ENCODE results near the gene SLC4A9. TPM values are rescaled to one million over a fixed set of nuclear protein-coding genes. Genes with fewer than 3 reads are reported as not detected.
"Not testable (repeated sequence)": the region's sequence is repeated elsewhere in the genome, so short reads cannot be mapped to it uniquely, and the experiment has no call there.

The SLC4A9 gene
- total RNA-seq, 2 experiments from 2014 or later: 0.36 TPM; not detected in 1

DNA sequence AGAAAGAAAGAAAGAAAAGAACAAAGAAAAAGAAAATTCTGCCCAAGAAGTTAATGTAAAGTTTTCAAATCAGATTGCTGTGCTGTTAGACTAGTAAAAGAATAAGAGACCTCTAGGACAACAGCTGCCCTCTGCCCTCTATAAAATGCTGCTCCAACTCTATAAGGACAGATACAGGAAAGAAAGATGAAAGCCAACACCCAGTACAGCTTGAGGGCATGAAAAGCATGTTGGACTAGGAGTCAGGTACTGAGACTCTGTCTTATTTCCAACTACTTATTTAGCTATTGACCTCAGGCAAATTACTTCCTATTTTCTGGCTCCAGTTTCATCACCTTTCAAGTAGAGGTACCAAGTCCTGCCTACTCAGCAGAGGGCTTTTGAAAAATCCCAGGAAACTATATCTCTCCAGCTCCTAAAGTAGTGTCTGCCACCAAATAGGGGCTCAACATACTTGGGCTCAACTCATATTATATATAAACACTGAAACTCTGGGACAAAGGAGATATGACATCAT lies 19.3 kb upstream of the SLC4A9 start:
- H3K4me3 Mint-ChIP-seq: no peak overlapping the region
- ChIA-PET CTCF (interaction anchor here (4.0 to 22.2 kb wide), 2 partner anchors 11 to 90 kb away, joined by 48 to 874 read pairs; no protein-coding TSS in a partner anchor), POLR2A (interaction anchor here (0.7 kb wide), 1 partner anchor 116 kb away, joined by 3 read pairs; no protein-coding TSS in a partner anchor)
- TF ChIP-seq CTCF (IDR thresholded peaks at IDR 0.05): no peak
- ATAC-seq (no peak), DNase-seq (no peak)
- H3K36me3 Mint-ChIP-seq (ENCODE audit: low read depth): peaks cover 23% of the 10 kb centered on the region
- peaks cover 41% of the 10 kb centered on the region for H3K4me1 Mint-ChIP-seq (ENCODE audit: low read depth)
- H3K9me3 Mint-ChIP-seq: peaks cover 3% of the 10 kb centered on the region
- peaks cover 2% of the 10 kb centered on the region for H3K27me3 Mint-ChIP-seq
- no peak overlapping the region for H3K27ac Mint-ChIP-seq
- intact Hi-C loops (cut with micrococcal nuclease): no loop called here

DNA sequence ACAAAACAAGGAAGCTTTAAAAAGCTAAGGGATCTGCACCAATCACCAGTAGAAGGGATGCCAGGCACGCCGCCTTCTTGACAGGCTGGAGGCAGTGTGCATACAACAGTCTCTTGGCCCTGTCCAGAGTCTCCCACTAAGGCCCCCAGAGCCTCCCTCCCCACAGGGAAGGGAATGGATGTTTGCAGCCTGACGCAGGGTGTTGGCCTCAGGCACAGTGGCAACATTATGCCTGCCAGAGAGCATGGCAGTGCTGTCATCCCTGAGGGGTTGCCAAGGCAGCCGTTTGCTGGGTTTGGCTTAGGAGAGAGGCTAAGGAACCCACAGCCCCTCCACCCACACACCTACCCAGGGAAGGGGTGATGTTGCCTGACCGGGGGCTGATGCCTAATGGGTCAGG lies 18.4 kb upstream of the SLC4A9 start:
- TF ChIP-seq CTCF (IDR thresholded peaks at IDR 0.05): no peak
- H3K9me3 Mint-ChIP-seq: peaks cover 3% of the 10 kb centered on the region
- peak overlapping the region; percentile 95 for H3K27ac Mint-ChIP-seq
- peaks cover 41% of the 10 kb centered on the region for H3K4me1 Mint-ChIP-seq (ENCODE audit: low read depth)
- no peak for ATAC-seq
- peaks cover 2% of the 10 kb centered on the region for H3K27me3 Mint-ChIP-seq
- peaks cover 23% of the 10 kb centered on the region for H3K36me3 Mint-ChIP-seq (ENCODE audit: low read depth)
- DNase-seq: peak; percentile 25
- intact Hi-C loops (cut with micrococcal nuclease): no loop called here
- POLR2A ChIA-PET: interaction anchor here (0.7 to 1.2 kb wide), 2 partner anchors 10 to 117 kb away, joined by 3 read pairs; no protein-coding TSS in a partner anchor
- CTCF ChIA-PET: interaction anchor here (4.0 to 22.2 kb wide), 2 partner anchors 10 to 91 kb away, joined by 48 to 874 read pairs; no protein-coding TSS in a partner anchor
- peak overlapping the region; percentile 74 for H3K4me3 Mint-ChIP-seq

DNA sequence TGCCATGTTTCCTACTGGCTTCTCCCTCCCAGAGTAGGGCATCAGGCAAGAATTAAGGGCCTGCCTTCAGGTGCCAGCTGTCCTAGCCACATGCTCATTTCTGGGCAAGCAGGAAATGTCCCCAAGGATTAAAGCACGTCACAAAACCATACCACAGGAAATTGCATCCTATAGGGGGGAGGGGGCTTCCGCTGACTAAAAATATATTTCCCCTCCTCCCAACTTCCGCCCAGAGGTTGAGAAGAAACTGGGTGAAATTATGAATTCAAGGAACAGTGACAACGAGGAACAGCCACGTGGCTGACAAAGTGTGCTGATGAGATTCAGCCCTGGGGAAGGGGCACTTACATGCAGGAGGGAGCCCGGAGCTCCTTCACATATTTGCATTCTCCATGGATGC lies 17.7 kb upstream of the SLC4A9 start:
- Mint-ChIP-seq H3K36me3 (ENCODE audit: low read depth) (peaks cover 23% of the 10 kb centered on the region), H3K27me3 (peaks cover 5% of the 10 kb centered on the region), H3K9me3 (peaks cover 3% of the 10 kb centered on the region), H3K4me1 (ENCODE audit: low read depth) (peaks cover 43% of the 10 kb centered on the region), H3K4me3 (peak overlapping the region; percentile 74), H3K27ac (peak overlapping the region; percentile 95)
- ATAC-seq: peak; percentile 31
- CTCF ChIA-PET: interaction anchor here (4.0 to 22.2 kb wide), 2 partner anchors 10 to 92 kb away, joined by 48 to 874 read pairs; no protein-coding TSS in a partner anchor
- DNase-seq: peak; percentile 68
- no peak for TF ChIP-seq CTCF (IDR thresholded peaks at IDR 0.05)
- POLR2A ChIA-PET: interaction anchor here (1.2 to 2.3 kb wide), 2 partner anchors 9 to 39 kb away, joined by 3 to 11 read pairs; partner anchors contain the start of gene PFDN1
- intact Hi-C loops (cut with micrococcal nuclease): no loop called here

DNA sequence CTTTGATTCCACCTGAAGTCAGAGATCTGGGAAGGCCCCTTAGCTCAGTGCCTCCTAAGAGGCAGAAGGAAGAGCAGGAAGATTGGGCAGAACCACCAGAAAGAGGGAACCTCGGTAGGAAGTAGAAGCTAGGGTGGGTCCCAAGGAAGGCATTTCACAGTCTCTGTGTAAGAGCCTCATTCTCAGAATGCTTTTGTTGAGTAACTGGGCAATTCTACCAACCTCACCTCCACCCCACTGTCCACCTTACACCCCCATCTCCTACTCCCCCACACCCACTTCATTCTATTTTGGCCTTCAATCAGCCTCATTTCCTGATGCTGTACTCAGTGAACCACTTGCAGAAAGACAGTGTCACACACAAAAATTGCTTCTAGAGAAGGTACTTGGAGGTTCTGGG lies 17.1 kb upstream of the SLC4A9 start:
- peaks cover 5% of the 10 kb centered on the region for H3K27me3 Mint-ChIP-seq
- H3K4me1 Mint-ChIP-seq (ENCODE audit: low read depth): peaks cover 43% of the 10 kb centered on the region
- POLR2A ChIA-PET: interaction anchor here (1.0 to 2.3 kb wide), 2 partner anchors 40 to 87 kb away, joined by 3 to 11 read pairs; partner anchors contain the start of gene PFDN1
- TF ChIP-seq CTCF (IDR thresholded peaks at IDR 0.05): no peak
- CTCF ChIA-PET: interaction anchor here (4.0 to 22.2 kb wide), 2 partner anchors 9 to 93 kb away, joined by 48 to 874 read pairs; no protein-coding TSS in a partner anchor
- DNase-seq: no peak
- intact Hi-C loops (cut with micrococcal nuclease): no loop called here
- no peak for ATAC-seq
- H3K9me3 Mint-ChIP-seq: peaks cover 3% of the 10 kb centered on the region
- peaks cover 23% of the 10 kb centered on the region for H3K36me3 Mint-ChIP-seq (ENCODE audit: low read depth)
- H3K4me3 Mint-ChIP-seq: peak overlapping the region; percentile 74
- H3K27ac Mint-ChIP-seq: peak overlapping the region; percentile 95

GRCh38 chr5:140343849-140344248 lies 16.1 kb upstream of the SLC4A9 start:
- H3K27ac Mint-ChIP-seq; H3K9me3 Mint-ChIP-seq; ATAC-seq; H3K4me3 Mint-ChIP-seq; DNase-seq; H3K27me3 Mint-ChIP-seq; intact Hi-C loops (cut with micrococcal nuclease): not testable (repeated sequence)
- ChIA-PET POLR2A (interaction anchor here (1.0 to 2.3 kb wide), 3 partner anchors 41 to 92 kb away, joined by 3 to 11 read pairs (median 3); partner anchors contain the start of gene PFDN1), CTCF (interaction anchor here (4.0 to 22.2 kb wide), 2 partner anchors 8 to 94 kb away, joined by 48 to 874 read pairs; no protein-coding TSS in a partner anchor)
- H3K4me1 Mint-ChIP-seq (ENCODE audit: low read depth): peaks cover 43% of the 10 kb centered on the region
- peaks cover 23% of the 10 kb centered on the region for H3K36me3 Mint-ChIP-seq (ENCODE audit: low read depth)
